Measurements from ENCODE around the gene AARS1. TPM values are rescaled to one million over a fixed set of nuclear protein-coding genes. Genes with fewer than 3 reads are reported as not detected.

Gene AARS1
- total and polyA plus RNA-seq, 2 experiments from 2014 or later, result 105 to 292 TPM

GRCh38 chr16:70276392-70276791 lies 12.9 kb downstream of the AARS1 start:
- Histone ChIP-seq H3K9me2 (ENCODE audit: insufficient read depth) (no peaks in the 10 kb centered on the region), H3K27ac (ENCODE audit: low read depth) (no peak overlapping the region), H3K4me3 (no peak overlapping the region), H3K27me3 (ENCODE audit: insufficient read depth) (no peaks in the 10 kb centered on the region), H2AFZ (no peak overlapping the region), H3F3A (replicated peaks; ENCODE audit: low read depth) (peaks cover 54% of the 10 kb centered on the region), H4K20me1 (replicated peaks; ENCODE audit: insufficient read depth) (peaks cover 74% of the 10 kb centered on the region), H3K4me2 (no peak overlapping the region), H3K36me3 (ENCODE audit: insufficient read depth) (peaks cover 86% of the 10 kb centered on the region), H3K79me2 (replicated peaks; ENCODE audit: insufficient read depth) (peaks cover 77% of the 10 kb centered on the region), H3K4me1 (ENCODE audit: insufficient read depth) (no peaks in the 10 kb centered on the region)
- Mint-ChIP-seq H3K4me3 (no peak overlapping the region), H3K27me3 (ENCODE audit: insufficient read depth, low read depth, poor library complexity) (peaks cover 11% of the 10 kb centered on the region), H3K4me1 (no peaks in the 10 kb centered on the region), H3K36me3 (ENCODE audit: low read depth) (peaks cover 95% of the 10 kb centered on the region), H3K27ac (no peak overlapping the region), H3K9me3 (no peaks in the 10 kb centered on the region)
- ATAC-seq, result no peak
- TF ChIP-seq NANOG (IDR thresholded peaks at IDR 0.05; ENCODE audit: borderline replicate concordance) (no peak), STAT1 (IDR thresholded peaks at IDR 0.05; ENCODE audit: unreplicated experiment) (no peak), EZH2phosphoT487 (IDR thresholded peaks at IDR 0.05; ENCODE audit: unreplicated experiment) (no peak), ZNF114 (CRISPR knock-in tag; IDR thresholded peaks at IDR 0.05) (no peak), JUNB (IDR thresholded peaks at IDR 0.05; ENCODE audit: unreplicated experiment) (no peak), ZNF462 (CRISPR knock-in tag; IDR thresholded peaks at IDR 0.05) (no peak), CTCF (conservative IDR thresholded peaks at IDR 0.05; ENCODE audit: low read depth in 2 of 2) (no peak)
- no peak for DNase-seq (ENCODE audit: low spot score)

Data from GM23338 (cell line).